ENCODE data around the gene FRYL. TPM values are rescaled to one million over a fixed set of nuclear protein-coding genes. Genes with fewer than 3 reads are reported as not detected.

Gene FRYL
- total and polyA plus RNA-seq, 12 donors, result 11.7 to 60.1 (median 36.4) TPM

DNA sequence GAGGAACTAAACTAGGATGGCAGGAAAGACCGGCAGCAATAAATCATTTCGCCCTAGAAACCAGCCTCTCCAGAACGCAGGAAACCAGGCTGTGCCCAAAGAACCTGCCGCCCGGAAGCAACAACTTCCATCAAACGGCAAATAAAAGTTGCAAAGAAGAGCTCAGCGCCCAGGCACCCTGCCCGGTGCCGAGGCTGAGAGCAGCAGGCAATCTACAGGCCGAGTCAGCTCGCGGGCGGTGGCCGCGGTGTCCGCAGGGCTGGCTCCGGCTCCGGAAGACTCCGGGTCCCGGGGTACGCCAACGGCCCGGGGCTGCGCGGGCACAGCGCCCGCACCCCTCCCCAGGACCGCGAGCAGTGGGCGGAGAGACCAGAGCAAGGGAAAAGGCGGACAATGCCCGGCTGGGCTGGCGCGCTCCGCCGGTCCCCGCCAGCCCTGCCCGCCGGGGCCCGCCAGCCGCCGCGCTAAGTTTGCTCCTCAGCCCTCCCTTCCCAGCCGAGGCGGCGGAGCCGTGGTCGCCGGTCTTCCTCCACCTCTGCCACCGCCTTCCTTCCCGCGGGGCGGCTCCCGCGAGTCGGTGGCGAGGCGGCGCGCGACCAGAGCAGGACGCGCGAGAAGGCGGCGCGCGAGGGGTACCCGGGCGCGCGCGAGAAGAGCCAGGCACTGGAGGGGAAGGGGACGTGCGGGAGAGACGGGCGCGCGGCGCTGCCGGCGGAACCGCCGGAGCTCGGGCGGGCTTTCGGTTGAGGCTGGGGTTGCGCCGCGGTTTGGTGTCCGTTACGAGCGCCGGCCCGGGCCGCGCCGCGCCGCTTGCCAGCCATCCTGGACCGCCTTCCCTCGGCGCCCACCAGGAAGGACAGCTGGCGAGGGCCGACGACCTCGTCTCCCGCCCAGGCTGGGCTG lies 733 bp downstream of the FRYL start:
- no peaks in the 10 kb centered on the region for H3K9me3 ChIP-seq
- H3K27ac ChIP-seq, result peak overlapping the region; percentile 87 to 99 (median 98)
- WGBS, 2 donors, result 0 to 1% methylated on average over 62 to 108 of the region's 108 CpGs
- no peaks in the 10 kb centered on the region for H3K27me3 ChIP-seq
- ATAC-seq (peak; percentile 23 to 86 (median 54)), DNase-seq (peak; percentile 62 to 76)
- intact Hi-C loops (cut with DNase I), result loop anchor here (1.0 to 10.0 kb wide), 8 partner anchors 52 to 205 kb away; partner anchors contain the start of gene OCIAD1 (in 1 of the 10)
- peak overlapping the region; percentile 65 to 98 (median 96) for H3K4me3 ChIP-seq
- TF ChIP-seq, protein P1, sequence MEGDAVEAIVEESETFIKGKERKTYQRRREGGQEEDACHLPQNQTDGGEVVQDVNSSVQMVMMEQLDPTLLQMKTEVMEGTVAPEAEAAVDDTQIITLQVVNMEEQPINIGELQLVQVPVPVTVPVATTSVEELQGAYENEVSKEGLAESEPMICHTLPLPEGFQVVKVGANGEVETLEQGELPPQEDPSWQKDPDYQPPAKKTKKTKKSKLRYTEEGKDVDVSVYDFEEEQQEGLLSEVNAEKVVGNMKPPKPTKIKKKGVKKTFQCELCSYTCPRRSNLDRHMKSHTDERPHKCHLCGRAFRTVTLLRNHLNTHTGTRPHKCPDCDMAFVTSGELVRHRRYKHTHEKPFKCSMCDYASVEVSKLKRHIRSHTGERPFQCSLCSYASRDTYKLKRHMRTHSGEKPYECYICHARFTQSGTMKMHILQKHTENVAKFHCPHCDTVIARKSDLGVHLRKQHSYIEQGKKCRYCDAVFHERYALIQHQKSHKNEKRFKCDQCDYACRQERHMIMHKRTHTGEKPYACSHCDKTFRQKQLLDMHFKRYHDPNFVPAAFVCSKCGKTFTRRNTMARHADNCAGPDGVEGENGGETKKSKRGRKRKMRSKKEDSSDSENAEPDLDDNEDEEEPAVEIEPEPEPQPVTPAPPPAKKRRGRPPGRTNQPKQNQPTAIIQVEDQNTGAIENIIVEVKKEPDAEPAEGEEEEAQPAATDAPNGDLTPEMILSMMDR (IDR thresholded peaks at IDR 0.05), result peak in 4 of 9 donors; percentile 15 to 48 (median 24)
- H3K36me3 ChIP-seq, result no peaks in the 10 kb centered on the region
- H3K4me1 ChIP-seq, result peaks cover 3 to 52% (median 40%) of the 10 kb centered on the region in 9 donors

DNA sequence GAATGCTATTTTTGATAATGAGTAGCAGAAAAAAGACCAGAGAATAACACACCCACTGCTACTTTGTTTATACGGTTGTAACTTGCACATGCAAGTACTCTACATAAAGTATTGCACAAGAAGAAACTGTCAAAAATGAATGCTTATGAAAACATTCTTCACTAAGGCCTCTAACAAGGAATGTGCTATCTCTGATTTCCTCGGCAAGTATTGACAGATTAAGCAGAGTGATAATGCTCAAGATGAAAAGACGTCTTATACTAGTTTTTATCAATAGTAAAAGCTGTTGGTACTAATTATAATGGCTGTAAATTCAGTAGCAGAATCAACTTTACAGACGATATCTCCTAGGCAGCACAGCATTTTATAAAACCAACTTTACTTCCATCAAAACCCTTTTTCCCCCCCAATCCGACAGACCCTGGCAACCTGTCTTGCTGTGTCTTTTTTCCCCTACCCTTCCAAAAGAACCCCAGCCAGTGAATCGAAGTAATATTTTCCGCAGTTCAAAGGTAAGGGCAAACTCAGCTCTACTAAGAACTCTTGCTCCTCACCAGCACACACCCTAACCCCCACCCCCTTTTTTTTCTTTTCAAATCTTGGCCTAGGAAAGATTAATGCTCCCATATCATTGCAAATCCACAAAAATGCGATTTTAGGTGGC lies 1.5 kb downstream of the FRYL start:
- DNase-seq, result no peak
- intact Hi-C loops (cut with DNase I), result loop anchor here (1.0 to 10.0 kb wide), 8 partner anchors 53 to 204 kb away; partner anchors contain the start of gene OCIAD1 (in 1 of the 10)
- peak overlapping the region; percentile 87 to 99 (median 98) for H3K27ac ChIP-seq
- H3K4me3 ChIP-seq, result peak overlapping the region; percentile 65 to 98 (median 96)
- H3K4me1 ChIP-seq, result peaks cover 3 to 60% (median 48%) of the 10 kb centered on the region in 9 donors
- TF ChIP-seq, protein P1 (IDR thresholded peaks at IDR 0.05), result no peak
- no peaks in the 10 kb centered on the region for H3K9me3 ChIP-seq
- no peaks in the 10 kb centered on the region for H3K36me3 ChIP-seq
- ATAC-seq, result no peak
- 0% methylated on average over 8 of the region's 8 CpGs for WGBS, 2 donors
- no peaks in the 10 kb centered on the region for H3K27me3 ChIP-seq

GRCh38 chr4:48777739-48778138 lies 2.3 kb downstream of the FRYL start:
- Histone ChIP-seq H3K9me3 (no peaks in the 10 kb centered on the region), H3K4me3 (peak overlapping the region in 9 of 10 donors; percentile 65 to 98 (median 97)), H3K4me1 (peaks cover 3 to 68% (median 50%) of the 10 kb centered on the region in 9 donors), H3K36me3 (no peaks in the 10 kb centered on the region), H3K27ac (peak overlapping the region in 9 of 10 donors; percentile 20 to 99 (median 98)), H3K27me3 (no peaks in the 10 kb centered on the region)
- ATAC-seq (no peak), DNase-seq (no peak)
- intact Hi-C loops (cut with DNase I), result loop anchor here (5.0 to 10.0 kb wide), 7 partner anchors 53 to 203 kb away; no protein-coding TSS in a partner anchor
- TF ChIP-seq, protein P1 (IDR thresholded peaks at IDR 0.05), result no peak
- 46 to 53% methylated on average over 10 of the region's 10 CpGs for WGBS, 2 donors

Measured in heart right ventricle (tissue), 16 donors.